ENCODE measurements around the gene CREB3L1.

CREB3L1 gene

DNA sequence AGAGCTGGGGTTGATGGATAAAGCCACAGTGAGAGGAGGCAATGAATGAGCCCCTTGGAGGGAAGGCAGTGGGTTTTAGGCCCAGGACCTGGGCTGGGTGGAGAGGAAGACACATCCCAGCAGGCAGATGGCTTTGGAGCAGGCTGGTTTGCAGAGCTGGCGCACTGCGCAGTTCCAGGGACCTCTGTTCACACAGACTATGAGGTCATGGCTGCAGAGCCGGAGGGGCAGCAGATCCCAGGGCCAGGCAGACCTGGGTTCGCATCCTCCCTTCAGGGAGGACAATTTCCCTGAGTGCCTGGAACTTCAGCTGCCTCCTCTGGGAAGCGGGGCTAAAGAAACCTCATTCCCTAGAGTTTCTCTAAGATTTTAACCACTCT, 41.6 kb downstream of the CREB3L1 start:
- peak overlapping the region in 4 of 7 experiments; percentile 14 to 45 (median 25) for H3K4me3 ChIP-seq (ENCODE audit: control insufficient read depth in 1 of 7, extremely low read depth in 1 of 7, insufficient read depth in 4 of 7, low read depth in 2 of 7, low read length in 6 of 7)
- peak overlapping the region; percentile 13 to 52 for H3K27ac ChIP-seq (ENCODE audit: insufficient read depth in 1 of 2, low read depth in 1 of 2, low read length in 2 of 2, poor library complexity in 1 of 2, severe bottlenecking in 2 of 2)
- ChIA-PET POLR2A (interaction anchor here (0.6 to 1.7 kb wide), 4 partner anchors 9 to 819 kb away, joined by 3 to 6 read pairs (median 4); no protein-coding TSS in a partner anchor), CTCF (interaction anchor here (1.3 to 14.0 kb wide), 9 partner anchors 9 to 79 kb away, joined by 3 to 240 read pairs (median 36); partner anchors contain the start of gene DGKZ)
- no peaks in the 10 kb centered on the region for H3K36me3 ChIP-seq (ENCODE audit: control insufficient read depth in 4 of 4, insufficient read depth in 4 of 4, low read length in 3 of 4)
- H3K9me3 ChIP-seq (ENCODE audit: control extremely low read depth in 1 of 5, control insufficient read depth in 4 of 5, insufficient read depth in 2 of 5, low read depth in 1 of 5, low read length in 4 of 5) = no peaks in the 10 kb centered on the region
- no peaks in the 10 kb centered on the region for H3K27me3 ChIP-seq (replicated peaks in 2 of 5; ENCODE audit: control insufficient read depth in 4 of 5, insufficient read depth in 5 of 5, low read length in 4 of 5)
- peaks cover 10 to 80% (median 58%) of the 10 kb centered on the region in 4 experiments for H3K4me1 ChIP-seq (ENCODE audit: control extremely low read depth in 1 of 4, control insufficient read depth in 4 of 4, insufficient read depth in 4 of 4, low read length in 3 of 4)
- no peak for DNase-seq
- 92% methylated on average over 3 of the region's 5 CpGs for WGBS (ENCODE audit: insufficient coverage)

DNA sequence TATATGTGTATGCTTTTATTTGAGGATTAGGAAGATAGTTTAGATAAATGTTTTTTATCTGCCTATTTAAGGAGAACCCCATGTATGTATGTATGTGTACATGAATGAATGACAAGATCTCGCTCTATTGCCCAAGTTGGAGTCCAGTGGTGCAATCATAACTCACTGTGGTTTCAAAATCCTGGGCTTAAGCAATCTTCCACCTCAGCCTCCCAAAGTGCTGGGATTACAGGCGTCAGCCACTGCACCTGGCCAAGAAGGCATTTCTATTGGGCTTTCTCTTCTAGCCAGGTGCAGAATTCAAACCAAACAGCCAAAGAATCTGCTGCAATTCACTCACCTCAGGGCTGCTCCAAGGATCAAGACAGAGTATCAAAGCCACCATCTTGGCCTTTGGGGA, 44.3 kb downstream of the CREB3L1 start:
- Histone ChIP-seq H3K36me3 (ENCODE audit: control insufficient read depth in 4 of 4, insufficient read depth in 4 of 4, low read length in 3 of 4) (no peaks in the 10 kb centered on the region), H3K9me3 (ENCODE audit: control extremely low read depth in 1 of 5, control insufficient read depth in 4 of 5, insufficient read depth in 2 of 5, low read depth in 1 of 5, low read length in 4 of 5) (no peaks in the 10 kb centered on the region), H3K27me3 (replicated peaks in 2 of 5; ENCODE audit: control insufficient read depth in 4 of 5, insufficient read depth in 5 of 5, low read length in 4 of 5) (no peaks in the 10 kb centered on the region), H3K4me3 (ENCODE audit: control insufficient read depth in 1 of 7, extremely low read depth in 1 of 7, insufficient read depth in 4 of 7, low read depth in 2 of 7, low read length in 6 of 7) (no peak overlapping the region), H3K27ac (ENCODE audit: insufficient read depth in 1 of 2, low read depth in 1 of 2, low read length in 2 of 2, poor library complexity in 1 of 2, severe bottlenecking in 2 of 2) (no peak overlapping the region), H3K4me1 (ENCODE audit: control extremely low read depth in 1 of 4, control insufficient read depth in 4 of 4, insufficient read depth in 4 of 4, low read length in 3 of 4) (peaks cover 10 to 66% (median 41%) of the 10 kb centered on the region in 4 experiments)
- ChIA-PET CTCF (interaction anchor here (1.1 to 2.6 kb wide), 2 partner anchors 22 to 82 kb away, joined by 3 to 10 read pairs; no protein-coding TSS in a partner anchor), POLR2A (no interaction called here)
- DNase-seq = no peak
- WGBS (ENCODE audit: insufficient coverage) = 100% methylated on average over 1 of the region's 2 CpGs

DNA sequence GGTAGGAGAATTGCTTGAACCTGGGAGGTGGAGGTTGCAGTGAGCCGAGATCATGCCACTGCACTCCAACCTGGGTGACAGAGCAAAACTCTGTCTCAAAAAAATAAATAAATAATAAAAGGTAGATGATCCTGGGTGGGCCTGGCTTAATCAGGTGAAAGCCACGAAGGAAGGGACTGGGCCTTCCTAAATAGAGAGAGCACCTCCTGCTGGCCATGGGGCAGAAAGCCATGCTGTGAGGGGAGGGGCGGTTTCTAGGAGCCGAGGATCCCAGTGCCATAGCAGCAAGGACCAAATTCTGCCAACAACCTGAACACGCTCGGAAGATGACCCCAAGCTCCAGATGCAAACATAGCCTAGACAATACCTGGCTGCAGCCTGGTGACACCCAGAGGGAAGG, 45.3 kb downstream of the CREB3L1 start:
- CTCF ChIA-PET = interaction anchor here (0.6 to 2.6 kb wide), 4 partner anchors 21 to 83 kb away, joined by 3 to 10 read pairs (median 3); no protein-coding TSS in a partner anchor
- Histone ChIP-seq H3K9me3 (ENCODE audit: control extremely low read depth in 1 of 5, control insufficient read depth in 4 of 5, insufficient read depth in 2 of 5, low read depth in 1 of 5, low read length in 4 of 5) (no peaks in the 10 kb centered on the region), H3K4me3 (ENCODE audit: control insufficient read depth in 1 of 7, extremely low read depth in 1 of 7, insufficient read depth in 4 of 7, low read depth in 2 of 7, low read length in 6 of 7) (no peak overlapping the region), H3K27ac (ENCODE audit: insufficient read depth in 1 of 2, low read depth in 1 of 2, low read length in 2 of 2, poor library complexity in 1 of 2, severe bottlenecking in 2 of 2) (no peak overlapping the region), H3K4me1 (ENCODE audit: control extremely low read depth in 1 of 4, control insufficient read depth in 4 of 4, insufficient read depth in 4 of 4, low read length in 3 of 4) (peaks cover 10 to 56% (median 31%) of the 10 kb centered on the region in 4 experiments), H3K36me3 (ENCODE audit: control insufficient read depth in 4 of 4, insufficient read depth in 4 of 4, low read length in 3 of 4) (no peaks in the 10 kb centered on the region), H3K27me3 (replicated peaks in 2 of 5; ENCODE audit: control insufficient read depth in 4 of 5, insufficient read depth in 5 of 5, low read length in 4 of 5) (no peaks in the 10 kb centered on the region)
- WGBS (ENCODE audit: insufficient coverage) = 98% methylated on average over 5 of the region's 6 CpGs
- POLR2A ChIA-PET = no interaction called here
- peak in 1 of 3 donors; percentile 39 for DNase-seq

DNA sequence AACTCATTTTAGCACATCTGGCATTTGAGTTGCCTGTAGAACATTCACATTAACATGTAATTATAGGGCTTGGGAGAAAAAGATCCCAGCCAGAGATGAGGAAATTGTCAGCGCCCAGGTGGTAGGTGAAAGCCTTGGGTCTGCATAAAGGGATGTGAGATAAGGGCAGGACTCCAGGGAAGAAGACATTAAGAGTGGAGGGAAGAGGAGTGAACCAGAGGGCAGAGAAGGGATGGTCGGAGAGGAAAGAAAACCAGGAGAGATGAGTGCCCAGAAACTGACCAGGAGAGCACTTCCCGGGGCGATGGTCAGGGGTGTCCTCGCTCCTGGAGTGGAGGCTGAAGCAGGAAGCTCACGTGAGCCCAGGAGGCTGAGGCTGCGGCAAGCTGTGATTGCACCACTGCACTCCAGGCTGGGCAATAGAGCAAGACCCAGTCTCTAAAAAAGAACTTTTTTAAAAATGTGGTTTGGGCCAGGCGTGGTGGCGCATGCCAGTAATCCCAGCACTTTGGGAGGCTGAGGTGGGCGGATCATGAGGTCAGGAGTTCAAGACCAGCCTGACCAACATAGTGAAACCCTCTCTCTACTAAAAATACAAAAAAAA, 49.5 kb downstream of the CREB3L1 start:
- no peak for DNase-seq
- Histone ChIP-seq H3K27me3 (replicated peaks in 2 of 5; ENCODE audit: control insufficient read depth in 4 of 5, insufficient read depth in 5 of 5, low read length in 4 of 5) (peaks cover 0 to 3% (median 0%) of the 10 kb centered on the region in 5 experiments), H3K27ac (ENCODE audit: insufficient read depth in 1 of 2, low read depth in 1 of 2, low read length in 2 of 2, poor library complexity in 1 of 2, severe bottlenecking in 2 of 2) (no peak overlapping the region), H3K36me3 (ENCODE audit: control insufficient read depth in 4 of 4, insufficient read depth in 4 of 4, low read length in 3 of 4) (no peaks in the 10 kb centered on the region), H3K4me1 (ENCODE audit: control extremely low read depth in 1 of 4, control insufficient read depth in 4 of 4, insufficient read depth in 4 of 4, low read length in 3 of 4) (peaks cover 16 to 44% (median 23%) of the 10 kb centered on the region in 4 experiments), H3K9me3 (ENCODE audit: control extremely low read depth in 1 of 5, control insufficient read depth in 4 of 5, insufficient read depth in 2 of 5, low read depth in 1 of 5, low read length in 4 of 5) (no peaks in the 10 kb centered on the region), H3K4me3 (ENCODE audit: control insufficient read depth in 1 of 7, extremely low read depth in 1 of 7, insufficient read depth in 4 of 7, low read depth in 2 of 7, low read length in 6 of 7) (no peak overlapping the region)
- WGBS (ENCODE audit: insufficient coverage) = 96% methylated on average over 7 of the region's 10 CpGs
- ChIA-PET CTCF (interaction anchor here (1.7 to 42.2 kb wide), 2 partner anchors 11 to 35 kb away, joined by 8 to 1037 read pairs; partner anchors contain the start of genes DGKZ and MDK), POLR2A (interaction anchor here (0.6 kb wide), 1 partner anchor 32 kb away, joined by 7 read pairs; no protein-coding TSS in a partner anchor)

DNA sequence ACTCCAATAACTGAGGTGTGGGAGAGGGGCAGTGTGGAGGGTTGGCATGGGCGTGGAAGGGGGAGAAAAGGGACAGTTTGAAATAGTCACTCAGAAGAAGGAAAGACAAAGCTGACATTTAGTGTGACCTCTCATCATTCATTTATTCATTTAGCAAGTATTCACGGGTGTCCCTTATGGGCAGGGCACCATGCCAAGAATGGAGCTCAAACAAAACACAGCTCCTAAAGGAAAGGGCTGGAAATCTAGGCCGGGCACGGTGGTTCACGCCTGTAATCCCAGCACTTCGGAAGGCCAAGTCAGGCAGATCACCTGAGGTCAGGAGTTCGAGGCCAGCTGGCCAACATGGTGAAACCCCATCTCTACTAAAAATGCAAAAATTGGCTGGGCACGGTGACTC, 50.4 kb downstream of the CREB3L1 start:
- Histone ChIP-seq H3K36me3 (ENCODE audit: control insufficient read depth in 4 of 4, insufficient read depth in 4 of 4, low read length in 3 of 4) (no peaks in the 10 kb centered on the region), H3K4me3 (ENCODE audit: control insufficient read depth in 1 of 7, extremely low read depth in 1 of 7, insufficient read depth in 4 of 7, low read depth in 2 of 7, low read length in 6 of 7) (no peak overlapping the region), H3K4me1 (ENCODE audit: control extremely low read depth in 1 of 4, control insufficient read depth in 4 of 4, insufficient read depth in 4 of 4, low read length in 3 of 4) (peaks cover 16 to 49% (median 32%) of the 10 kb centered on the region in 4 experiments), H3K9me3 (ENCODE audit: control extremely low read depth in 1 of 5, control insufficient read depth in 4 of 5, insufficient read depth in 2 of 5, low read depth in 1 of 5, low read length in 4 of 5) (no peaks in the 10 kb centered on the region), H3K27ac (ENCODE audit: insufficient read depth in 1 of 2, low read depth in 1 of 2, low read length in 2 of 2, poor library complexity in 1 of 2, severe bottlenecking in 2 of 2) (no peak overlapping the region), H3K27me3 (replicated peaks in 2 of 5; ENCODE audit: control insufficient read depth in 4 of 5, insufficient read depth in 5 of 5, low read length in 4 of 5) (peaks cover 0 to 12% (median 3%) of the 10 kb centered on the region in 5 experiments)
- CTCF ChIA-PET = interaction anchor here (1.0 to 42.2 kb wide), 6 partner anchors 9 to 34 kb away, joined by 3 to 1037 read pairs (median 6); partner anchors contain the start of genes DGKZ and MDK
- no peak for DNase-seq
- POLR2A ChIA-PET = interaction anchor here (0.6 kb wide), 1 partner anchor 9 kb away, joined by 3 read pairs; no protein-coding TSS in a partner anchor
- 85% methylated on average over 6 of the region's 8 CpGs for WGBS (ENCODE audit: insufficient coverage)

DNA sequence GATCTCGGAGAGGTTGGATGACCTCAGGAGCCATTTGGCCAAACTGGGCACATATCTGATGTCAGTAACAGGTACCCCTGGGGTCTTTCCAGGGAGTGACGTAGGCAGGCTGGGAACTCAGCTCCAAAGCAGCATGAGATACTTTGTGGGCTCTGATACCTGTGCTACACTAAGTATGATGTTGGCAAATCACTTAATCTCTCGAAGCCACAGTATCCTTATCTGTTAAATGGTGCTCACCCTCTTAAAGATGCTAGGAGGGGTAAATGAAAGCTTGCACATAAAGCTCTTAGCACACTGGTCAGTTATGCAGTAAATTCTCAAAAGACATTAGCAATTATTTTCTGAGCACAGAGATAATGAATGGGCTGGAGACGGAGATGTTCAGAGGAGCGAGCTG, 52.7 kb downstream of the CREB3L1 start:
- WGBS (ENCODE audit: insufficient coverage) = 63% methylated on average over 4 of the region's 5 CpGs
- Histone ChIP-seq H3K27me3 (replicated peaks in 2 of 5; ENCODE audit: control insufficient read depth in 4 of 5, insufficient read depth in 5 of 5, low read length in 4 of 5) (peaks cover 0 to 20% (median 7%) of the 10 kb centered on the region in 5 experiments), H3K27ac (ENCODE audit: insufficient read depth in 1 of 2, low read depth in 1 of 2, low read length in 2 of 2, poor library complexity in 1 of 2, severe bottlenecking in 2 of 2) (no peak overlapping the region), H3K4me3 (ENCODE audit: control insufficient read depth in 1 of 7, extremely low read depth in 1 of 7, insufficient read depth in 4 of 7, low read depth in 2 of 7, low read length in 6 of 7) (no peak overlapping the region), H3K4me1 (ENCODE audit: control extremely low read depth in 1 of 4, control insufficient read depth in 4 of 4, insufficient read depth in 4 of 4, low read length in 3 of 4) (peaks cover 16 to 54% (median 44%) of the 10 kb centered on the region in 4 experiments), H3K9me3 (ENCODE audit: control extremely low read depth in 1 of 5, control insufficient read depth in 4 of 5, insufficient read depth in 2 of 5, low read depth in 1 of 5, low read length in 4 of 5) (no peaks in the 10 kb centered on the region), H3K36me3 (ENCODE audit: control insufficient read depth in 4 of 4, insufficient read depth in 4 of 4, low read length in 3 of 4) (no peaks in the 10 kb centered on the region)
- ChIA-PET CTCF (interaction anchor here (1.2 to 42.2 kb wide), 6 partner anchors 10 to 32 kb away, joined by 4 to 1037 read pairs (median 9); partner anchors contain the start of genes DGKZ and MDK), POLR2A (interaction anchor here (2.4 kb wide), 1 partner anchor 15 kb away, joined by 8 read pairs; no protein-coding TSS in a partner anchor)
- no peak for DNase-seq

Measured in common myeloid progenitor, CD34-positive (primary cell).